Spleen (tissue), 11 donors: ENCODE measurements around the gene MAZ. TPM values are rescaled to one million over a fixed set of nuclear protein-coding genes. Genes with fewer than 3 reads are reported as not detected.

Experiments used
- DNase-seq: peaks from one replicate; pipeline ENCODE4 v3.0.0-alpha.2; 2020
- H3K27ac ChIP-seq, 8 donors: fragments of 200-600 bp; sonication (generic) in 7 of 8; 1 replicate in 4 of 8; 2 replicates in 4 of 8; pipeline versions ENCODE4 v1.5.0 to v1.8.0; 2016 to 2021; ENCODE audit warnings: inconsistent platforms in 4 of 8, mild to moderate bottlenecking in 4 of 8, moderate library complexity in 1 of 8
- H3K27me3 ChIP-seq, 7 donors: fragments of 200-600 bp; sonication (generic) in 6 of 7; replicated peaks in 1 of 7; 1 replicate in 4 of 7; 2 replicates in 3 of 7; pipeline versions ENCODE4 v1.5.0 to v1.8.0; 2016 to 2021; ENCODE audit warnings: inconsistent platforms in 3 of 7, mild to moderate bottlenecking in 1 of 7
- H3K36me3 ChIP-seq, 6 donors: fragments of 200-600 bp; sonication (generic) in 5 of 6; 1 replicate in 4 of 6; 2 replicates in 2 of 6; pipeline versions ENCODE4 v1.5.0 to v1.8.0; 2016 to 2021; ENCODE audit warnings: inconsistent platforms in 2 of 6
- H3K4me1 ChIP-seq, 6 donors: fragments of 200-600 bp; sonication (generic) in 5 of 6; 1 replicate in 3 of 6; 2 replicates in 3 of 6; pipeline versions ENCODE4 v1.5.0 to v1.8.0; 2016 to 2021; ENCODE audit warnings: inconsistent platforms in 3 of 6
- H3K4me3 ChIP-seq, 8 donors: fragments of 200-600 bp; sonication (generic) in 7 of 8; 1 replicate in 4 of 8; 2 replicates in 4 of 8; pipeline versions ENCODE4 v1.5.0 to v1.8.0; 2016 to 2021; ENCODE audit warnings: inconsistent platforms in 4 of 8, mild to moderate bottlenecking in 4 of 8, moderate library complexity in 2 of 8
- H3K9me3 ChIP-seq, 8 donors: fragments of 200-600 bp; sonication (generic) in 7 of 8; 1 replicate in 4 of 8; 2 replicates in 4 of 8; pipeline versions ENCODE4 v1.5.0 to v1.8.0; 2016 to 2021; ENCODE audit warnings: inconsistent platforms in 4 of 8
- CTCF ChIP-seq, 11 experiments: fragments of 200-600 bp in 7 of 11; fragments of 450-650 bp in 4 of 11; sonication (generic) in 4 of 11; IDR thresholded peaks in 8 of 11; conservative IDR thresholded peaks in 3 of 11; 1 replicate in 7 of 11; 2 replicates in 4 of 11; pipeline versions ENCODE4 v1.4.0 to v1.8.0; 2016 to 2021; ENCODE audit warnings: antibody characterized with exemption in 11 of 11, inconsistent platforms in 4 of 11, mild to moderate bottlenecking in 1 of 11
- POLR2A ChIP-seq, 3 donors: fragments of 450-650 bp; IDR thresholded peaks; one replicate each; pipeline ENCODE4 v1.5.1; 2017; ENCODE audit warnings: antibody characterized with exemption in 3 of 3, mild to moderate bottlenecking in 1 of 3
- POLR2AphosphoS5 ChIP-seq, 3 donors: sonication (generic); formaldehyde crosslinking; IDR thresholded peaks; one replicate each; pipeline ENCODE4 v1.5.1; 2017; ENCODE audit warnings: antibody characterized with exemption in 3 of 3
- WGBS, 5 donors: extraction: QIAGEN DNeasy Blood & Tissue Kit in 3 of 5; methylation state at CpG; one replicate each; pipeline versions ENCODE4 v1.1.5 to v1.1.7; 2013 to 2018; 5-methylcytosine and 5-hydroxymethylcytosine counted together
- intact Hi-C: fragments of 100-400 bp; cut with DNase I; formaldehyde crosslinking; loops from one replicate; pipeline ENCODE4 v1.15.0; 2023; ENCODE audit warnings: low total_unique reads
- polyA plus RNA-seq, 3 donors: library from polyadenylated mRNA; stranded (reverse); fragments of 200-250 nt; gene quantifications; one replicate each; pipeline ENCODE4 v1.2.1, GENCODE V29; 2013
- total RNA-seq, 7 donors: library from RNA; depleted of rRNA in 3 of 7; stranded (reverse); fragments of >200 nt in 3 of 7; fragmentation: NEBNext Ultra II Directional in 4 of 7; extraction: Animal tissue kit (Norgen Biotek cat#: 25700) in 4 of 7; gene quantifications; one replicate each; pipeline versions ENCODE4 v1.1.0 to v1.2.1, GENCODE V29; 2016 to 2021
- donor health status: healthy with polysubstance abuse.
- donor health status: DM: no; HTN: no; CAD: no; lungs with moderate emphysema.
- donor health status: DM: no; HTN: no; CAD: no.
- donor health status: Bipolar disorder and iron deficiency.
- donor health status: healthy.
- donor health status: DM: no; HTN: no; CAD: no.
- donor health status: DM: yes; HTN: yes; CAD: no.

The MAZ gene
- total and polyA plus RNA-seq, 10 donors: 82.7 to 157 (median 113) TPM

- TF ChIP-seq POLR2A (IDR thresholded peaks at IDR 0.05) (no peak), CTCF (IDR thresholded peaks at IDR 0.05 in 8 of 11, conservative IDR thresholded peaks at IDR 0.05 in 3 of 11) (no peak), POLR2AphosphoS5 (IDR thresholded peaks at IDR 0.05) (no peak)
- WGBS, 5 donors: 79 to 89% (median 83%) methylated on average over 15 of the region's 15 CpGs
- H3K4me3 ChIP-seq: peak overlapping the region in 4 of 8 donors; percentile 84 to 93 (median 86)
- H3K27me3 ChIP-seq: no peaks in the 10 kb centered on the region
- peaks cover 0 to 34% (median 13%) of the 10 kb centered on the region in 6 donors for H3K36me3 ChIP-seq
- peaks cover 50 to 93% (median 86%) of the 10 kb centered on the region in 6 donors for H3K4me1 ChIP-seq
- no peak for DNase-seq
- no peaks in the 10 kb centered on the region for H3K9me3 ChIP-seq
- intact Hi-C loops: no loop called here
- peak overlapping the region in 6 of 8 donors; percentile 87 to 95 (median 90) for H3K27ac ChIP-seq
These were observed 13.2 kb downstream of the MAZ start for GRCh38 chr16:29819506-29819905.

GRCh38 chr16:29820271-29820701, 14.0 kb downstream of the MAZ start, which contains the start of gene MVP:
Gene MVP, plus strand, starts transcription at chr16:29820462. Its CDS starts 10,088 bp downstream, at chr16:29830550.
- peak within 1 kb of the TSS; percentile 53 to 93 (median 86) for H3K4me3 ChIP-seq
- no peaks in the 10 kb centered on the region for H3K9me3 ChIP-seq
- intact Hi-C loops: no loop called here
- TF ChIP-seq CTCF (IDR thresholded peaks at IDR 0.05 in 8 of 11, conservative IDR thresholded peaks at IDR 0.05 in 3 of 11) (no peak), POLR2AphosphoS5 (IDR thresholded peaks at IDR 0.05) (peak; percentile 66 to 84 (median 81)), POLR2A (IDR thresholded peaks at IDR 0.05) (no peak)
- DNase-seq: peak; percentile 92
- H3K27ac ChIP-seq: peak within 1 kb of the TSS; percentile 86 to 95 (median 90)
- H3K4me1 ChIP-seq: peaks cover 53 to 93% (median 86%) of the 10 kb centered on the region in 6 donors
- H3K36me3 ChIP-seq: peaks cover 0 to 34% (median 13%) of the 10 kb centered on the region in 6 donors
- 0 to 5% (median 0%) methylated on average over 4 of the region's 4 CpGs for whole genome bisulfite sequencing, 5 donors
- no peaks in the 10 kb centered on the region for H3K27me3 ChIP-seq

GRCh38 chr16:29820730-29821642, 14.7 kb downstream of the MAZ start:
- WGBS, 5 donors: 16 to 24% (median 17%) methylated on average over 9 to 11 of the region's 11 CpGs
- Histone ChIP-seq H3K9me3 (no peaks in the 10 kb centered on the region), H3K4me3 (peak overlapping the region; percentile 53 to 93 (median 86)), H3K36me3 (peaks cover 0 to 40% (median 13%) of the 10 kb centered on the region in 6 donors), H3K4me1 (peaks cover 57 to 95% (median 88%) of the 10 kb centered on the region in 6 donors), H3K27me3 (no peaks in the 10 kb centered on the region), H3K27ac (peak overlapping the region; percentile 86 to 95 (median 90))
- intact Hi-C loops: no loop called here
- TF ChIP-seq POLR2AphosphoS5 (IDR thresholded peaks at IDR 0.05) (peak; percentile 58 to 72 (median 66)), POLR2A (IDR thresholded peaks at IDR 0.05) (no peak)
- DNase-seq: peak; percentile 90

GRCh38 chr16:29821643-29822115, 15.3 kb downstream of the MAZ start:
- Histone ChIP-seq H3K36me3 (peaks cover 0 to 45% (median 13%) of the 10 kb centered on the region in 6 donors), H3K27me3 (no peaks in the 10 kb centered on the region), H3K27ac (peak overlapping the region; percentile 86 to 95 (median 90)), H3K9me3 (no peaks in the 10 kb centered on the region), H3K4me1 (peaks cover 57 to 100% (median 92%) of the 10 kb centered on the region in 6 donors), H3K4me3 (peak overlapping the region; percentile 53 to 93 (median 86))
- DNase-seq: no peak
- TF ChIP-seq CTCF (IDR thresholded peaks at IDR 0.05 in 8 of 11, conservative IDR thresholded peaks at IDR 0.05 in 3 of 11): no peak
- no peak for TF ChIP-seq POLR2AphosphoS5 (IDR thresholded peaks at IDR 0.05)
- TF ChIP-seq POLR2A (IDR thresholded peaks at IDR 0.05): no peak
- WGBS, 5 donors: 35 to 66% (median 55%) methylated on average over 7 of the region's 7 CpGs
- intact Hi-C loops: no loop called here
